GM18858 (cell line): Measurements from ENCODE around the gene RRAS2.
"Not testable (repeated sequence)": the region's sequence is repeated elsewhere in the genome, so short reads cannot be mapped to it uniquely, and the experiment has no call there.

Experiments used
- ATAC-seq: cut with Tn5 transposase; IDR thresholded peaks from one replicate; pipeline ENCODE4 v1.9.1; 2021; ENCODE audit not compliant: unreplicated experiment

The RRAS2 gene

GRCh38 chr11:14259878-14260277 lies 99.1 kb downstream of the RRAS2 start:
- ATAC-seq = no peak

DNA sequence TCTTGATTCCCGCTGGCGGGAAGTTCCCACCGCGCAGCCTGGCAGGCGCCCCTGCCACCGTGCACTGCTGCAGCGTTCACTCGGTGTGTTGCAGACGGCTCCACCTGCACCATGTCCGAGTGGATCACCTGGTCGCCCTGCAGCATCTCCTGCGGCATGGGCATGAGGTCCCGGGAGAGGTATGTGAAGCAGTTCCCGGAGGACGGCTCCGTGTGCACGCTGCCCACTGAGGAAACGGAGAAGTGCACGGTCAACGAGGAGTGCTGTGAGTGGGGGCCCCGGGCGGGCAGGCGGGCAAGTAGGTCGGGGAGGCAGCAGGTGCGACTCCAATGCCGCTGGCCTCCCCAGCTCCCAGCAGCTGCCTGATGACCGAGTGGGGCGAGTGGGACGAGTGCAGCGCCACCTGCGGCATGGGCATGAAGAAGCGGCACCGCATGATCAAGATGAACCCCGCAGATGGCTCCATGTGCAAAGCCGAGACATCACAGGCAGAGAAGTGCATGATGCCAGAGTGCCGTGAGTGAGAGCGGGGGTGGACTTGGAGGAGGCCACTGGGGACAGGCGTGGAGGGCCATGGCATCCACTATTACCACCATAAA lies 99.7 kb downstream of the RRAS2 start:
- no peak for ATAC-seq

GRCh38 chr11:14258221-14258935 lies 100.6 kb downstream of the RRAS2 start:
- no peak for ATAC-seq

DNA sequence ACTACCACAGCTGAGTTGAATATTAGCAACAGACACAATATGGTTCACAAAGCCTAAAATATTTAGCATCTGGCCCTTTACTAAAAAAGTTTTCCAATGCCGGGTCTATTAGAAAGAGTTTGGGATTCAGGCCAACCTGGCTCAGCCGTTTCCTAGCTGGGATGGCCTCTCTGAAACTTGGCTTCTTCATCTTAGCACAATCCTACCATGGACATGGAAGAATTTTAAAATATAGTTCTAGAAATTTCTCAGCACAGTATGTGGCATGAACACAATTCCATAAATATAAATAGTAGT lies 103.8 kb downstream of the RRAS2 start:
- ATAC-seq = no peak

DNA sequence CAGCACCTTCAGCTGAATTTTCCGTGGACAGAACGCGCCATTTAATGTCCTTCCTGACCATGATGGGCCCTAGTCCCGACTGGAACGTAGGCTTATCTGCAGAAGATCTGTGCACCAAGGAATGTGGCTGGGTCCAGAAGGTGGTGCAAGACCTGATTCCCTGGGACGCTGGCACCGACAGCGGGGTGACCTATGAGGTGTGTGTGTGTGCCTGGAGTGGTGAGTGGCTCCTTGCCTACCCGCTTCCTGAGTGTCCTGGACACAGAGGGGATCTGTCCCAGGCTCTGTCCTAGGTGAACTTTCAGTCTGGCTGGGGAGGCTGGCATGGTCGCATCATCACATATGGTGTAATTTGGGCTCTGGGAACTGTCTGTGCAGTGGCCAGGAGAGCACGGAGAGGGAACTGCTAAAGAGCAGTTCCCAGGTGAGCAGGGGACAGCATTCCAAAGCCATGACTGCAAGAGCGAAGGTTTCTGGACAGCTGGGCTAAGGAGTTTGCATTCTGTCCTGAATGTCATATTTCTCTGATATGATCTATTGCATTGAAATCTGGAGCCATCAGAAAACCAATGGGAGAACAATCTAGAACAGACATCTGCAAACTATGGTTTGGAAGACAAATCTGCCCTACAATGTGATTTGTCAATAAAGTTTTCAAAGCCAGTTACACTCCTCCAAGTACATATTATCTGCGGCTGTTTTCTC lies 104.3 kb downstream of the RRAS2 start:
- ATAC-seq = no peak

DNA sequence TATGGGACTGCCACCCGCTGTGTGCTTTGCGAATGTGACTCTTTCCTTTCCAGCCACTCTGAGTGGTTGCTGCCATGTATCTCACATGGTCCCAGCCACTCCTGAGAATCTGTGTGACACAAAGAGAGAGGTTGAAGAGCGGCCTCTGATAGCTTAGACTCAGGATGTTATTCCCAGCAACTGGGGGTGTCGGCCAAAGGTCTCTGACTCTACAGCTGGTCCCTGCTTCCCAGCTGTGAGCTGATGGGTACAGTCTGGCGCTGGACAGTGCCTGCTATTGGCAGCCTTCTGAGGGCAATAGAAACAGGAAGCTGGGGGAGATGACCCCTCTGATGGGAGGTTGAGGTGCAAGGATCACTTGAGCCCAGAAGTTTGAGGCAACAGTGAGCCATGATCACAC lies 105.1 kb downstream of the RRAS2 start:
- no peak for ATAC-seq

DNA sequence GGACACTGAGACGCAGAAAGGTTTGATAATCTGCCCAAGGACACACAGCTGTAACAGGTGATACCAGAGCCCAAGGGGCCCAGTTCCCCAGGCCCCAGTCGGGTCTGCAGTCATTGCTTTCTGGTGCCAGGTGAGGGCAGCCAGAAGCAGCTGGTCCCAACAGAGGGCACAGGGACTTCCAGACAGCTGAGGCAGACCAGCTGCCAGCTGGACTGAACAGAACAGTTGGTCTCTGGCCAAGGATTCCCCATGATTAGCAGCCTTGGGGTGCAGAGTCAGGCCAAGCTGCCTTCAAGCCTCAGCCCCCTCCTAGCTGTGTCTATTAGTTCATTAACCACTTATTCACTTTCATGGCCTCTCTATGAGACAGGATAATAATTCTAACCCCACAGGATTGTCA lies 105.6 kb downstream of the RRAS2 start:
- no peak for ATAC-seq

DNA sequence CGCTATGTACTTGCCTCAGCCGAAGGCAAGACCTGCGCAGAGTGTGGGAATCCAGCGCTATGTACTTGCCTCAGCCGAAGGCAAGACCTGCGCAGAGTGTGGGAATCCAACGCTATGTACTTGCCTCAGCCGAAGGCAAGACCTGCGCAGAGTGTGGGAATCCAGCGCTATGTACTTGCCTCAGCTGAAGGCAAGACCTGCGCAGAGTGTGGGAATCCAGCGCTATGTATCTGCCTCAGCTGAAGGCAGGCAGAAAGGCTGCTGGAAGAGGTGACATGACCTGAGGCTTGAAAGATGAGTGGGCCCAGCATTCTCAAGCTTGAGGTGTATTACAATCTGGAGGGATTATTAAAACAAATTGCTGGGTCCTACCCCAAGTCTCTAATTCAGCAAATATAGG lies 106.5 kb downstream of the RRAS2 start:
- not testable (repeated sequence) for ATAC-seq

DNA sequence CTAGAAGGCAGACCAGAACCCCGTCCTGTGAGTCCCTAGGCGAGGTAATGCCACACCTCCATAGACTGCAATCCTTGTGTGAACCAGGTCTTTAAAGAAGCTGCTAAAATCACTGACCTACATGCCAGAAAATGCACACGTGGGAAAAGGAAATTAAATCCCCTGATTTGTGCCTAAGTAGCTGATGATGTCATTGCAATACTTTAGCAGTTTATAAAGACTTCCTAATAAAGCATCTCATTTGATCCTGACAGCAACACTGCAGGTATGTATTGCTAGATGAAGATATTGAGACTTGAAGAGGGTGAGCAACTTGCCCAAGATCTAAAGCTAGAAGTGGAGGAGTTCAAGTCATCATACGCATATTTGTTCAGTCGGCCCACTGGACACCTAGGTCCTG lies 107.2 kb downstream of the RRAS2 start:
- ATAC-seq = no peak

- ATAC-seq = no peak
Observed at GRCh38 chr11:14249121-14249963, 109.6 kb downstream of the RRAS2 start.

DNA sequence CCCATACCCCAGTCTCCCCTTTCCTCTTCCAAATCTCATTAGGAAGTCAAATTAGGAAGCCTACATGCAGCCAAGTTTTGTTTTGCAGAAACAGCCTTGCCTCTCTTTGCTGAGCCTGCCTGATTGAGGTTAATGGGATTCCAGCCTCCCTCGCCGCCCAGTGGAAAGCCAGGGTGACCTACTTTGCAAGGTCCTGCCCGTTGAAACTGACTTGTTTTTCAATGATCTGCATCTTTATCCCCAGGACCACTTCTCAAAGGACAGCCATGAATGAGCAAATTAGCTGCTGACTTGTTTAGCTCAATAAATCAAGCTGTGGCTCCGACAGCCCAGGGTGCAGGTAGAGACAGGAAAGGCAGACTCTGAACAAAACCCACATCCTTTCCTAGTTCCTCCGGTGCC lies 110.4 kb downstream of the RRAS2 start:
- ATAC-seq = no peak

- ATAC-seq = no peak
Observed at GRCh38 chr11:14245444-14245843, 113.5 kb downstream of the RRAS2 start.

DNA sequence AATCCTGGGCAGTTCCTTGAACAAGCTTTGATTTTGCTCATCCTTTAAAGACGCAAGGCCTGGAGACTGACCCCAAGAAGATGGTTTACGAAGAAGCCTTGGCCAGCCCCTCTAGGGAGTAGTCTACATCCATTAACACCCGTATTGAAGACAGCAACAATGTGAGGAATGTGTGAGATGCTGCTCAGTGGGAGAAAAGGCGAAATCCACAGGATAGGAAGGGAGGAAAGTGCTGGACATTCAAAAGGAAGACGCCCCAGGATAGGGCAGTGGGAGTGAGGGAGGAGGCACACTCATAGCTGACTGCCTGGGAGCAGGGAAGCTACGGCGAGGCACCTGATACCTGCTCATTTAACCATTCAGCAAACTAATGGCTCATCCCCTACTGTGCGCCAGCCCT lies 114.1 kb downstream of the RRAS2 start:
- no peak for ATAC-seq

DNA sequence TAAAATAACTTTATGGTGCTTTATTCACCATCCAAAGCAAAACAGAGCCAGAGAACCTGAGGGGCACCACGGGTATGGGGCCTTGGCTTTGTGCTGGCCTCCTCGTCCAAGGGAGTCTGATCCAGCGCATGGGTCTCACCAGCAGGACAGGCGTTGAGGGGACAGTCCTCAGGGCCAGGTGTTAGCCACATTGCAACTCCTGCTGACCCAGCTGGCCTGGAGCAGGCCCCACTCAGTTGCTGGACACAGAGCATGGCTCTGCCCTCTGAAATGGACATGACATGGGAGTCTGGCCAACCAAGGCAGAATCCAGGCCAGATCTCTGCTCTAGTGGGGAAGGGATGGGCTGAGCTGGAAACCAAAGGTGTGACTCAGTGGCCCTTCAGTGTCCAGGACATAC lies 116.2 kb downstream of the RRAS2 start:
- ATAC-seq = no peak

- no peak for ATAC-seq
Observed at GRCh38 chr11:14242187-14242586, 116.8 kb downstream of the RRAS2 start.

GRCh38 chr11:14240951-14241350 lies 118.0 kb downstream of the RRAS2 start:
- no peak for ATAC-seq

DNA sequence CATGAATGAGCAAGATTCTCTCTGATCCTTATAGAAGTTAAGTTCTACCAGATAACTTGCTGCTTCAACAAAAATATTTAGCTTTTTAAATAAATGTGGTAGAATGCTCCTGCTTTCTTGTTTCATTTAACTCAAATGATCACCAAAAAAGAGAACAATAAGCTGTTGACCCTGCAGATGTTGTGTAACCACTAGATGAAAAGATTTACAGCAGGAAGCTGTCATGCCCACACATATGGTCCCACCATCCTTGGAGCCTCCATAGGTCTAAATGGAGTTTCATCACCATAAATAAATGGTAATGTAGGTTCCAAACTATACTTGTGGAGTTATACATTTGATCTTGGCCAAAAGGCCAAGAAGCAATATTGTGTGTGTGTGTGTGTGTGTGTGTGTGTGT lies 118.8 kb downstream of the RRAS2 start:
- ATAC-seq = no peak

GRCh38 chr11:14237444-14237961 lies 121.5 kb downstream of the RRAS2 start:
- peak; percentile 97 for ATAC-seq

DNA sequence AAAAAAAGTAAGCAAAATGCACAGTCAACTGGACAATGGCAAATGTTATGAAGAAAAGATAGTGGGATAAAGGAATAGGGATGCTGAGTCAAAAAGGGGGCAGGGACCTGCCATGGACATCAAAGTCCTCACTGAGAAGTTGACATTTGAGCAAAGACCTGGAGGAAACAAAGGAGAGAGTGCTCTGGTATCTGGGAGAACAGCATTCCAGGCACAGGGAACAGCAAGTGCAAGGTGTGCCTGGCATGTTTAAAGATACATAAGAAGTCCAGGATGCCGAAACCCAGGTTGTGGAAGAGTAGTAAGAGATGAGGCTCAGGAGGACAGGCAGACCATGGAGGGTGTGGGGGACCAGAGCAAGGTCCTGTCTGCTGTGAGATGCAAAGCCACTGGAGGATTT lies 123.3 kb downstream of the RRAS2 start:
- ATAC-seq = no peak

GRCh38 chr11:14234446-14234845 lies 124.5 kb downstream of the RRAS2 start:
- ATAC-seq = no peak

DNA sequence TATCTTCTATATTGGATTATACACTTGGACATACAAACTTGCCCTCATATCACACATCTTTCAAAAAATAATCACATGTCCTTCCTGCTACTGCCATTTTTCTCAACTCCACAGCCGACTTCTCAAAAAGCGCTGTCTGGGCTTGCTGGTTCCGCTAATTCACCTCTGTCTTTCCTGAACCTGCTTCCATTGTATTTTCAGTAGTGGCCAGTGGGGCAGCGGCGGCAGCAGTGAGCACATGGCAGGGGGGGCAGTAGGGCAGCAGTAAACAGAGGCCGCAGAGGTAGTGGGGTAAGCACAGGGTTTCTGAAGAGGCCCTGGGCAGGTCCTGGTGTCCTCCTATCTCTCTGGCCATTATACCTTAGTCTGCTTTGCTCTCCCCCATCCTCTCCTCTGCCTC lies 126.3 kb downstream of the RRAS2 start:
- no peak for ATAC-seq
